Activated naive CD8-positive, alpha-beta T cell (primary cell): ENCODE data around the gene MSANTD3.

Source experiments
- H3K27ac Mint-ChIP-seq: one replicate; pipeline ENCODE4 v1.8.0; 2021; ENCODE audit warnings: mixed read lengths
- H3K27me3 Mint-ChIP-seq: one replicate; pipeline ENCODE4 v1.8.0; 2021; ENCODE audit warnings: mixed read lengths
- H3K36me3 Mint-ChIP-seq: one replicate; pipeline ENCODE4 v1.8.0; 2021; ENCODE audit warnings: mixed read lengths
- H3K4me1 Mint-ChIP-seq: one replicate; pipeline ENCODE4 v1.8.0; 2021; ENCODE audit warnings: low read depth, mixed read lengths
- H3K4me3 Mint-ChIP-seq: one replicate; pipeline ENCODE4 v1.8.0; 2021; ENCODE audit warnings: mild to moderate bottlenecking, mixed read lengths
- H3K9me3 Mint-ChIP-seq: one replicate; pipeline ENCODE4 v1.8.0; 2021; ENCODE audit warnings: low read depth, mixed read lengths

The MSANTD3 gene

DNA sequence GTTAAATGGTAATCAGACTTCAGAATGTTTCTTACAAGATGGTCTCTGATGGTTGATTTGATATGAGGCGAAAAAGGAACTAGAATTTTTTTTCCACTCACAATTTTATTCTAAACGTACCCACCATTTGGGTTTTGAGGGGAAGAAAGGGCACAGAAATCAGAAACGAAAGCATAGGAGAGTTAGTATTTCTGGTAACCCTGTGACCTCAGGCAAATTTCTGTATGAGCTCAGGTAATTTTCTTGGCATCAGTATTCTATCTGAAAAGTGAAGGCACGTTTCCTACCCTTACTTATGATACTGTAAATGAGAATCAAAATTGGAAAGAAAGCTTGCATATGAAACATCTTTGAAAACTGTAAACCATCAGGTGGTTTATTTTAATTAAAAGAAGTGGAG lies 72.5 kb downstream of the MSANTD3 start:
- H3K27me3 Mint-ChIP-seq, result no peaks in the 10 kb centered on the region
- H3K4me1 Mint-ChIP-seq, result no peaks in the 10 kb centered on the region
- no peak overlapping the region for H3K4me3 Mint-ChIP-seq
- H3K27ac Mint-ChIP-seq, result no peak overlapping the region
- H3K36me3 Mint-ChIP-seq, result peaks cover 3% of the 10 kb centered on the region
- H3K9me3 Mint-ChIP-seq, result no peaks in the 10 kb centered on the region

DNA sequence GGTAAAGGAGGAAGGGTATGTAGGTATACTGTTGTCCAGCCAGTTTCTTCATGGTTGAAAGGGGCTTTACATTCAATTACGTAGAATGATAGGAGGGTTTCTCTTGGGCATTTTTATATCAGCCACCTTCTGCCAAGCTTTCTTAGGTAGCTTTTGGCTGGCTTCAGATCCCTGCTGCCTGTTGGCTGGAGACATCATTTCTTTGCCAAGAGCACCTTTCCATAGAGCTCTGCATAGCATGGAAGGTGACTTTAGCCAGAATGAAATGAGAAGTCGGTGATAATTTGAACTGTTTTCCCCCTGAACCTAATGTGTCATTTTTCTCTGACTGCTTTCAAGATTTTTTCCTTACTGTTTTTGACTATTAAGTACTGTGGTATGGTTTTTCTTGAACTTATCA lies 72.9 kb downstream of the MSANTD3 start:
- no peaks in the 10 kb centered on the region for H3K4me1 Mint-ChIP-seq
- no peak overlapping the region for H3K27ac Mint-ChIP-seq
- H3K9me3 Mint-ChIP-seq, result no peaks in the 10 kb centered on the region
- H3K4me3 Mint-ChIP-seq, result no peak overlapping the region
- no peaks in the 10 kb centered on the region for H3K27me3 Mint-ChIP-seq
- H3K36me3 Mint-ChIP-seq, result peaks cover 3% of the 10 kb centered on the region
